HEK293 (cell line): Measurements from ENCODE around the gene ZDHHC8.

ENCODE experiments used
- ZBTB7A ChIP-seq: fragments of 450-650 bp; formaldehyde crosslinking; IDR thresholded peaks from 2 replicates; pipeline ENCODE4 v1.5.1; 2016; ENCODE audit warnings: low read depth, missing biosample characterization, missing genetic modification characterization
- TF ChIP-seq, protein P1 (sequence below): fragments of 450-650 bp; formaldehyde crosslinking; IDR thresholded peaks from 2 replicates; pipeline ENCODE4 v1.5.1; 2016; ENCODE audit warnings: missing biosample characterization, missing genetic modification characterization

DNA sequence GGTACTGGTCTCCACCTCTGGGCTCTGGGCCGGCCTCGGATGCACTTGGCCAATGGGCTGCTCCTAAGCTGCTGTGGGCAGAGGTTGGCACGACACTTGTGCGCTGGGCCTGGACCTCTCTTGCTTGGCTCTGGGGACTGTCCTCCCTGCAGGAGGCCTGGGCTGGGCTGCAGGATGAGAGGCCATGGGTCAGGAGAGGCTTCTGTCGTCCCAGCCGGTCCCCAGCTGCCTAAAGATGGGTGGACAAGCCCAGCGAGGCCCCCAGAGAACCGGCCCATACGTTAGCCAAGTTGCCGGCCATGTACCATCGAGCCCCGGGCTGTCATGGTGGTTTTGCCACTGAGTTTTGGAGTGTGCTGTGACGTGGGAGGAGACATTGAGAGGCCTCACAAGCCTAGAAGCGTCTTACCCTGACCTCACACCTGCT lies 20.9 kb downstream of the ZDHHC8 start:
- no peak for TF ChIP-seq ZBTB7A
- TF ChIP-seq, protein P1, sequence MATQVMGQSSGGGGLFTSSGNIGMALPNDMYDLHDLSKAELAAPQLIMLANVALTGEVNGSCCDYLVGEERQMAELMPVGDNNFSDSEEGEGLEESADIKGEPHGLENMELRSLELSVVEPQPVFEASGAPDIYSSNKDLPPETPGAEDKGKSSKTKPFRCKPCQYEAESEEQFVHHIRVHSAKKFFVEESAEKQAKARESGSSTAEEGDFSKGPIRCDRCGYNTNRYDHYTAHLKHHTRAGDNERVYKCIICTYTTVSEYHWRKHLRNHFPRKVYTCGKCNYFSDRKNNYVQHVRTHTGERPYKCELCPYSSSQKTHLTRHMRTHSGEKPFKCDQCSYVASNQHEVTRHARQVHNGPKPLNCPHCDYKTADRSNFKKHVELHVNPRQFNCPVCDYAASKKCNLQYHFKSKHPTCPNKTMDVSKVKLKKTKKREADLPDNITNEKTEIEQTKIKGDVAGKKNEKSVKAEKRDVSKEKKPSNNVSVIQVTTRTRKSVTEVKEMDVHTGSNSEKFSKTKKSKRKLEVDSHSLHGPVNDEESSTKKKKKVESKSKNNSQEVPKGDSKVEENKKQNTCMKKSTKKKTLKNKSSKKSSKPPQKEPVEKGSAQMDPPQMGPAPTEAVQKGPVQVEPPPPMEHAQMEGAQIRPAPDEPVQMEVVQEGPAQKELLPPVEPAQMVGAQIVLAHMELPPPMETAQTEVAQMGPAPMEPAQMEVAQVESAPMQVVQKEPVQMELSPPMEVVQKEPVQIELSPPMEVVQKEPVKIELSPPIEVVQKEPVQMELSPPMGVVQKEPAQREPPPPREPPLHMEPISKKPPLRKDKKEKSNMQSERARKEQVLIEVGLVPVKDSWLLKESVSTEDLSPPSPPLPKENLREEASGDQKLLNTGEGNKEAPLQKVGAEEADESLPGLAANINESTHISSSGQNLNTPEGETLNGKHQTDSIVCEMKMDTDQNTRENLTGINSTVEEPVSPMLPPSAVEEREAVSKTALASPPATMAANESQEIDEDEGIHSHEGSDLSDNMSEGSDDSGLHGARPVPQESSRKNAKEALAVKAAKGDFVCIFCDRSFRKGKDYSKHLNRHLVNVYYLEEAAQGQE (tag by site-specific recombination): no peak
